HG03045 (cell line): ENCODE measurements around the gene STRN4.
A peak's percentile ranks its signal among the peaks of the same experiment; 100 is the strongest.
"Not testable (repeated sequence)": the region's sequence is repeated elsewhere in the genome, so short reads cannot be mapped to it uniquely, and the experiment has no call there.

Experiments
- ATAC-seq: cut with Tn5 transposase; IDR thresholded peaks from one replicate; pipeline ENCODE4 v1.9.1; 2021; ENCODE audit warnings: mild to moderate bottlenecking, moderate library complexity; ENCODE audit not compliant: unreplicated experiment

The STRN4 gene, protein sequence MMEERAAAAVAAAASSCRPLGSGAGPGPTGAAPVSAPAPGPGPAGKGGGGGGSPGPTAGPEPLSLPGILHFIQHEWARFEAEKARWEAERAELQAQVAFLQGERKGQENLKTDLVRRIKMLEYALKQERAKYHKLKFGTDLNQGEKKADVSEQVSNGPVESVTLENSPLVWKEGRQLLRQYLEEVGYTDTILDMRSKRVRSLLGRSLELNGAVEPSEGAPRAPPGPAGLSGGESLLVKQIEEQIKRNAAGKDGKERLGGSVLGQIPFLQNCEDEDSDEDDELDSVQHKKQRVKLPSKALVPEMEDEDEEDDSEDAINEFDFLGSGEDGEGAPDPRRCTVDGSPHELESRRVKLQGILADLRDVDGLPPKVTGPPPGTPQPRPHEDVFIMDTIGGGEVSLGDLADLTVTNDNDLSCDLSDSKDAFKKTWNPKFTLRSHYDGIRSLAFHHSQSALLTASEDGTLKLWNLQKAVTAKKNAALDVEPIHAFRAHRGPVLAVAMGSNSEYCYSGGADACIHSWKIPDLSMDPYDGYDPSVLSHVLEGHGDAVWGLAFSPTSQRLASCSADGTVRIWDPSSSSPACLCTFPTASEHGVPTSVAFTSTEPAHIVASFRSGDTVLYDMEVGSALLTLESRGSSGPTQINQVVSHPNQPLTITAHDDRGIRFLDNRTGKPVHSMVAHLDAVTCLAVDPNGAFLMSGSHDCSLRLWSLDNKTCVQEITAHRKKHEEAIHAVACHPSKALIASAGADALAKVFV

DNA sequence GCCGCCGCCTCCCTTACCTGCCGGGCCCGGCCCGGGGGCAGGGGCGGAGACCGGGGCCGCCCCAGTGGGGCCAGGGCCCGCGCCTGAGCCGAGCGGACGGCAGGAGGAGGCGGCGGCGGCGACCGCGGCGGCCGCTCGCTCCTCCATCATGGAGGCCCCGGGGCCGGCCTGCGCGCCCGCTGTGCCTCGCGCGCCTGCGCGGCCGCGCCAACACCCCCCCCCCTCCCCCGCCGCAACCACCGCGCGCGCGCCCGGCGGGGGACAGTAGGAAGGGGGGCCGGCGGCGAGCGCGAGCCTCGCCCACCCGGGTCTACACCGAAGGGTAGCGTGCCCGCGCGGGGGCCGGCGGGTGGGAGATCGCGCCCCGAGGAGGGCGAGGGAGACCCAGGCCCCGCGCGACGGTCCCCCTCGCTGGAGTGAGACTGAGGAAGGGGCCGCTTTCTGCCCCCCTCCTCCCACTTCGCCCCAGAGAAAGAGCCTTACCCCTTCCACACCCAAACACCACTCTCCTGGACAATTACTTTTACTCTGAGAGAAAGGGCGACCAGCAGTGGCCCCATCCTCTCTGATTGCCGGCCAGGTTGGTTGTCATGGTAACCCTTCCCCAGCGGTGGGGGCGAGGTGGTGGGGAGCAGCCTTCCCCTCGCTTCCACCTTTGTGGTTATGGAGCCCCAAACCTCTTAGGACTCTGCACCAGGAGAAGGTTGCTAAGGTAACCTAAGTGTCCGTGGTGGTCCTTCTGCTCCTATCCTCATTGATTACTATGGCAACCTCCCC is at the start of gene STRN4:
Gene STRN4, minus strand, starts transcription at position 170 of the 777 bp plus-strand sequence. Its CDS starts 20 bp downstream, at position 150.
- peak; percentile 55 for ATAC-seq

DNA sequence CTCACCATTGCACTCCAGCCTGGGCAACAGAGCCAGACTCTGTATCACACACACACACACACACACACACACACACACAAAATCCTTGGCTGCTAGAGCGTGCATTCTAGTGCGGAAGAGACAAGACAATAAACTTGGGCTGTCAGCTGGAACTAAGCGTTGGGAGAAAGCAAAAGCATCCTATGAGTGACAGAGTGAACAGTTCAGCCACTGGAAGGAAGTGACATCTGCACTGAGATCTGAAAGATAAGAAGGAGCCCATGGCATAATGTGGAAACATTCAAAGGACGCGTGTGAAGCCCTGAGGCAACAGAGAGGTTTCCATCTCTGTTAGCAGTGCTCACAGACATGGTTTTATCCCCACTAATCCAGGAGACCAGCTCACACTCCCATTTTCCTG is 45.7 kb upstream of the STRN4 start:
- no peak for ATAC-seq

DNA sequence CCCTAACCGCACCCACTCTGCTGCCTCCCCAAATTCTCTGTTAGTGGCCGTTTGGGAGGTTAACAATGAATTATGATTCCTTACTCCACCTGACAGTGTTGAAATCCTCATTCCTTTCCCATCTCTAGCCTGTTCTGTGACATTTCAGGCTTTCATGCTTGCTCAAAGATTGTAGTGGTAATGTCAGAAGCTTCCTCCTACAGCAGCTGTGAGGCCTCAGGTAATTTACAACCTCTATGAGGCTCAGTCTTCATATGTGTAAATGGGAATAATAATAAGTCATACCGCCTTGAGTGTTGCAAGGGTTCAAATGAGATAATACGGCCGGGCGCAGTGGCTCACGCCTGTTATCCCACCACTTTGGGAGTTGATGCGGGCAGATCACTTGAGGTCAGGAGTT is 43.1 kb upstream of the STRN4 start:
- no peak for ATAC-seq

DNA sequence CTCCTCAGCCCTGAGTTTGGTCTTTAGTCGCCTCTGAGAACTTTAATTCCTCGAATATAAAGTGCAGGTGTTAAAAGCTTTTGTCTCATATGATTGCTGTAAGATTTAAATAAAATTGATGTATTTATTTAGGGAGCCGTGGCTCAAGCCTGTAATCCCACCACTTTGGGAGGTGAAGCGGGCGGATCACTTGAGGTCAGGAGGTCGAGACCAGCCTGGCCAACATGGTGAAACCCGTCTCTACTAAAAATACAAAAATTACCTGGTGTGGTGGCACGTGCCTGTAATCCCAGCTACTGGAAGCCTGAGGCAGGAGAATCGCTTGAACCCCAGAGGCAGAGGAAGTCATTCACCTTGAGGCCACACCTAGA is 42.7 kb upstream of the STRN4 start:
- no peak for ATAC-seq

DNA sequence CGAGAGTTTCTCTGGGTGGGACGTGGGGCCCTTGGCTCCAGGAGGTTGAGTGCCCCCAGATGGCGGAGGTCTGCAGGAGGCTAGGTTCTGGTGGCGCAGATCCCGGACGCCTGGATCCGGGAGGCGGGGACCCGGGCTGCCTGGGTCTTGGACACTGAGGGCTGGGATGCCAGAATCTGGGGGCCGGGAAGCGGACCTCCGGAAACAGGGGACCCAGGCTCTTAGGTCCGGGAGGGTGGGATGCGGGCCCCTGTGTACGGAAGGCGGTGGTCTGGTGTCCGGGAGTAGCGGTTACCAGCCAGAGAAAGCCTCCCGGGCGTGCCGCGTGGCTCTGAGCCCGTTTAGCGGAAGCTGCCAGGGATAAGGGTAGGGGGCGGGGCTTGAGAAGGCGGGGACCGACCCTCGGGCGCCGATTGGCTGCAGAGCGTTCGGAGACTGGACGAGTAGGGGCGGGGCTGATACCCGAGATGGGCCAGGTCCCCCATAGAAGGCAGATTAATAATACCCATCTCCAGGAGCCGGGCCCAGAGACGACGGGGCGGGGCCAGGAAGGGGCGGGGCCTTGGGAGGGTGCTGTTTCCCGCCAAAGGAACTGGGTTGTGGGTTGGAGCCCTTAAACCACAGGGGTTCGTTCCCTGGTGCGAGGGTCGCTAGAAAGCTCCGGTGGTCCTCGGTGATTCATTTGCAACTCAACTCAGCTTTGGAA is 42.2 kb upstream of the STRN4 start, which contains the start of gene SLC1A5:
Gene SLC1A5, minus strand, starts transcription at position 333 of the 706 bp plus-strand sequence. CDS start 629 bp downstream, outside the sequence.
- peak; percentile 60 for ATAC-seq

DNA sequence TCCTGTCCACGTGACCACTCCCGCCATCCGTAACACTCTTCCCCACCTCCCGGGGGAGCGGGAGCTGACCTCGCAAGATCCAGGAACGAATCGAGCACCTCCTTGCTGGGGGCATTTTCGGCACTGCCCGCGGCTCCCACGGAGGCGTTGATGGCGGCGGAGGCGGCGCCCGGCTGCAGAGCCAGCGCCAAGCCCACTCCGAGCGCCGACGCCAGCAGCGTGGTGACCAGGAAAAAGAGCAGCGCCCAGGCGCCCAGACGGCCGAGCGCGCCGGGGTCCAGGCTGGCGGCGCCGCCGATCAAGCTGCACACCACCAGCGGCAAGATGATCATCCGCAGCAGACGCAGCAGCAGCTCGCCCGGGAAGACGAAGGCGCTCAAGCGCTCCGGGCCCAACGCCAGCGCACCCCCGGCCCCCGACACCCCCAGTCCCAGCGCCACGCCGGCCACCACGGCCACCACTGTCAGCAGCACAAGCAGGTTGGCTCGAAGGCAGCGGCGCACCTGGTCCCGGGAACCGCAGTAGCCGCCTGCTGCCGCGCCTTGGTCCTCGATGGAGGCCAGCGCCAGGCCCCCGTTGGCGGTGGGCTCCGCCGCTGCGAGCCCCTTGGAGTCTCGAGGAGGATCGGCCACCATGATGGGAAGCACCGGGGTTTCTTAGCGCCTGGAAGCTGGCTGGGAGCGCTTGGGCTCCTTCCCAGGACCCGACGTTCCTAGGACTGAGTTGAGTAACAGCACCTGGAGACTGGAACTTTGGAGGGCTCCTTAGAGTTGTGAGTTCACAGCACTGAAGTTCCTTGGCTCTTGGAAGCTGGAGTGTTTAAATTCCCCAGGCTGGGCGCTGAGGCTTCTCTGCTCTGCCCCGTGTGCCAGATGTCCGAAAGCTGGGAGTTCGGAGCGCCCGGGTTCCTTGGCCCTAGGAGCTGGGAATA is 41.3 kb upstream of the STRN4 start:
- ATAC-seq, result no peak

DNA sequence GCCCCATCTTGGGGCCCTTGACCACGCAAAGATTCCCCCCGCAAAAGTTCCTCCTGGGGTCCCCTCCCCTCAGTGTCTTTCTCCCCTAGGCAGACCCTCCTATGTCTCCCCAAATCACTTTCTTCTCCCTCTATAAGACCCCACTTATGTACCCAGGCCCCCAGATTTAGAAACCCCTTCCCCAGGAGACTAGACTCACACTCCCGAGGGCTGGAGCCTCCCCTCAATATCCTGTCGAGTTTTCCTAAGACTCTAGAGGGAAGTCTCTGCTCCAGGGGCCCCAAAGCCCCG is 40.7 kb upstream of the STRN4 start:
- ATAC-seq, result no peak

DNA sequence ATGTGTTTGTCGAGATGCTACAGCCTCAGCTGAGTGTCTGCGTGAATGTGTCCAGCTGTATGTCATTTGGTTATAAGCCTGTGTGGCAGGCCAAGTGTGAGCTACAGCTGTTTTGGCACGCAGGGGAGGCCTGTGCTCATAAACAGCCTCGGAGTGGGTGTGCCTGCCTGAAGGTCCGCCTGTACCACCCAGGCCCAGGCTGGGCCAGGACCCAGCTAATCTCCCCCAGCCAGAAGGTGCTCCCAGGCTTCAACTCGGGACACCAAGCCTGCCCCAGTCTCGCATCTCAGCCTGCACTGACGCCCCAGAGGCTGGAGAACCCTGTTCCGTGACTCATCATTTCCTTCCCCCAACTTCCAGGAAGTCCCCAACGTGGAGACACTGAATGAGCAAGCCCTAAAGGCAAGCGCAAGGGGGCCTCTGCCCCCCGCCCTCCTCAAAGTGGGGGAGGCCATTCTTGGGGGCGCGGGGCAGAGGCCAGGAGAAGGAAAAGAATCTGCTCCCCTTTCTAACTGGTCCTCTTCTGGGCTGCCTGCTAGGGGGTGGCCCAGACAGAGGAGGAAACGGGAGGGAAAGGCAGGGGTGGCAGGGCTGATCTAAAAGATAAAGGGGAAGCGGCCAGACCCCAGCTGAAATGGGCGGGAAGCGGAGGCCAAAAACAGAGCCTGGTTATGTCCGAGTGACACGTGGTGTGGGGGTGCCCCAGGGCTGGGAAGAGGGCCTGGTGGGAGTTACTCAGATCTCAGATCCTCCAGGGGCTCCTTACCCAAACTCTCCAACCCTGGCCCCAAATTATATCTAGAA is 40.2 kb upstream of the STRN4 start:
- ATAC-seq, result peak; percentile 30

DNA sequence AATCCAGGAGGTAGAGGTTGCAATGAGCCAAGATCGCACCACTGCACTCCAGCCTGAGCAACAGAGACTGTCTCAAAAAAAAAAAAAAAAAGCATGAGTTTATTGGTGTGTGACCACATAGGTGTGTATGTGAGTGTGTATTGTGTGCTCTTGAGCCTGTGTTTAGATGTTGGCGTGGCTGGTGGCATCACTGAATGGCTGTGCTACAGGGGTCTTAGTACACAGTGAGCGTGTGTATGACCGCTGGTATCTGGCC is 39.7 kb upstream of the STRN4 start:
- no peak for ATAC-seq

DNA sequence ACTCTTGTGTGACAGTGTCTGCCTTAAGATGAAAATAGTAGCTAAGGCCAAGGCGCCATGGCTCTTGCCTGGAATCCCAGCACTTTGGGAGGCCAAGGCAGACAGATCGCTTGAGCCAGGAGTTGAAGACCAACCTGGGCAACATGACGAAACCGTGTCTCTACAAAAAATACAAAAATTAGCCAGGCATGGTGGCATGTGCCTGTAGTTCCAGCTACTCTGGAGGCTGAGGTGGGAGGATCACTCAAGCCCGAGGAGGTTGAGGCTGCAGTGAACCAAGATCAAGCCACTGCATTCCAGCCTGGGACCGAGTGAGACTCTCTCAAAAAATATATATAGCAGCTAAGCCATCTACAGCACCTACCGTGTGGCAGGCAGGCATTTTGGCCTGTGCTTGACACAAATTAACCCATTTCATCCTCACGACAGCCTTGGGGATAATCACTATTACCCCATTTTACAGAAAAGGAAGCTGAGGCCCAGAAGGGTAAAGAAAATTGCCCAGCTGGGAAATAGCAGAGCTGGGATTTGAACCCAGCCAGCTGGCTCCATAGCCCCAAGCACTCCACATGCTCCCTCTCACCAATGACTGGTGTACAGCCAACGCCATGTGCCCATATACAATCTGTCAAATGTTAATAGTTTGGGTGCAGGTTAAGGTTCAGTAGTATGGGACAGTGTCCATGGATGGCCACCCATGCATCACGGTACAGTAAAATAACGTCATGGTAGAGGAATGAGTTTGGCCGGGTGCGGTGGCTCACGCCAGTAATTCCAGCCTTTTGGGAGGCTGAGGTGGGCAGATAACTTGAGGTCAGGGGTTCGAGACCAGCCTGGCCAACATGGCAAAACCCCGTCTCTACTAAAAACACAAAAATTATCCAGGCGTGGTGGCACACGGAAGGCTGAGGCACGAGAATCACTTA is 39.1 kb upstream of the STRN4 start:
- no peak for ATAC-seq

DNA sequence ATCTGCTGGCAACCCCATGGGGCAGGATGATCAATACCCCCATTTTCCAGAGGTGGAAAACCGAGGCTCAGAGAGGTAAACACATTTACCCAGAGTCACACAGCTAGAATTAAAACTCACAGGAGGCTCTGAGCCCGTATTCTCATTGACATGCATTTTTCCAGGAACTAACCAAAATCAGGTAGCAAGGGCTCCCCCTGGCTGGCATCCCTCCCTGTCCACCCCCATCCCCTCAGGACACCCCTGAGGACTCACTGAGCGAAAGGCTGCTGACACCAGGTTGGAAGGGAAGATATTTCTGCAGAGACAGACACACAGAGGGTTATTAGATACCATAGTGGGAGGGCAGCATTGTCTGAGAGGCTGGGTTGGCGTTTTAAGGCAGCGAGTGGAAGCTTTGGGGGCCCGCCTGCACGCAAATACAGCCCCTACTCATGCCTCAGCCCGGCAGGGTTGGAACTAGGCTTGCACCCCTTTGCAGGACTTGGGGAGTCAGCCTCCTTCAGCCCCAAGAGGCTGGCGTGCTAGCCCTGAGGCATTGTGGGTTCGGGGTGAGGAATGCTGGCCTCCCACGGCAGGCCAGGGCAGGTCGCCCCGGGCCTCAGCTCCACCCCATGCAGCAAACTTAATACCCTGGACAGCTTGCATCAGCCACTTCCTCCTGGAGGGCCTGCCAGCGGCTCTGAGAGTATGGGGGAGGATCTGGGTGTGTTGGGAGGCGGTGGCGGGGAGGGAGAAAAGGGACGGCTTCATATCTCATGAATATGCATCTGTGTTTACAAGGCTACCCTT is 38.2 kb upstream of the STRN4 start:
- ATAC-seq, result peak; percentile 36

DNA sequence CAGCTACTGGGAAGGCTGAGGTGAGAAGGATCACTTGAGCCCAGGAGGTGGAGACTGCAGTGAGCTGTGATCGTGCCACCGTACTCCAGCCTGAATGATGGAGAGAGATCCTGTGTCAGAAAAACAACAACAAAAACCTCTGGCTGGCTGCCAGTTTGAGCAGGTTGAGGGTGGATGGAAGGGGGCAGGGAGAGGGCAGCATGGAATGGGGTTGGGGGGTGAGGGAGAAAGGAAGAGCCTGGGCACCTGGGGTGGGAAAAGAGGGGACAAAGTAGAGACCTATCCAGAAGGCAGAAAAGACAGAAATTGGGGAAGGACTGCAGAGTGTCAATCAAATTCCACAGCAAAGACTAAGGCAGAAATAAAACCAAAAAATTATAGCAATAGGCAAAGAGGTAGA is 37.4 kb upstream of the STRN4 start:
- ATAC-seq, result no peak

DNA sequence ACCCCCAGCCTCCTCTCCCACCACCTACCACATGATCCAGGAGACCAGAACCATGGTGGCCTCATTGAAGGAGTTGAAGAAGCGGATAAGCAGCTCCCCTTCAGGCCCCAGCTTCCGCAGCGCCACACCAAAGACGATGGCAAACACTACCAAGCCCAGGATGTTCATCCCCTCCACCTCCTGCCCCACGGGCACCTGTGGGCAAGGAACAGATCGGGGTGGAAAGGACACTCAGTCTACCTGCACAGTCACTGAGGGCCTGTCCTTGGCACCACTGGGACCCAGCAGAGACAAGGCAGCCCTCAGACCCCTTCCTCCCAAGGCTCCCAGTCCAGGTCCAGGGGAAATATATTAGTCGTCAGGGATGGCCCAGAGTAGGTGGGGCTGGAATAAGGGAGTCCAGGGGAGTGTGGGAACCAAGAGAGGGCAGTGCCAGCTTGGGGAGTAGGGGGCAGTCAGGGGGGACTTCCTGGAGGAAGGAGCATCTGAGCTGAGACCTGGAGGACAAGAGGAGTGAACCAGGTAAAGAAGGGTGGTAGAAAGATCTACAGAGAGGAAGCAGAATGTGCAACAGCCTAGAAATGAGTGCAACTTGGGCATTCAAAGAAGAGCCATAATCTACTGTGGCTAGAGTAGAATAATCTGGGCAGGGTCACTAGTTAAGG is 36.2 kb upstream of the STRN4 start:
- no peak for ATAC-seq

DNA sequence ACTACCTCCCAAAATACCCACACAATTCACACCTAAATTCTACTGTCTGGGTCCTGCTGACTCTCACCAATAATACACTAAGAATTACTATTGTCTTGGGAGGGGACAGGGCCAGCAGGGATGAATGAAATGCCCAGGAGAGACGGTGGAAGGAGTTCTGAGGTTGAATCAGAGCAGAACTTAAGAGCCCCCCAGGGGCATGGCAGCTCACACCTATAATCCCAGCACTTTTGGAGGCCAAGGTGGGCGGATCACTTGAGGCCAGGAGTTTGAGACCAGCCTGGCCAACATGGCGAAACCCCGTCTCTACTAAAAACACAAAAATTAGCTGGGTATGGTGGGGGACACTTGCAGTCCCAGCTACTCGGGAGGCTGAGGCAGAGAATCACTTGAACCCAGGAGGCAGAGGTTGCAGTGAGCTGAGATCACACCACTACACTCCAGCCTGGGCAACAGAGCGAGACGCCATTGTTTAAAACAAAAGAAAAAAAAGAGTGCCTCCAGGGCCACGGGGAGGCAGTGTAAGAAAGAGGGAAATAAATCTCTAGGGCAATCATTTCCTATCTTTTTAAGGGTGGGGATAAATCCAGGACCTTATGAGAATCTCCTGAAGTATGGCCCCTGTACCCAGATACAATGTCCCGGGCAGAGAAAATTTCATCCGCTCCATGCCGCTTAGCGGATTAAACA is 31.9 kb upstream of the STRN4 start:
- not testable (repeated sequence) for ATAC-seq

DNA sequence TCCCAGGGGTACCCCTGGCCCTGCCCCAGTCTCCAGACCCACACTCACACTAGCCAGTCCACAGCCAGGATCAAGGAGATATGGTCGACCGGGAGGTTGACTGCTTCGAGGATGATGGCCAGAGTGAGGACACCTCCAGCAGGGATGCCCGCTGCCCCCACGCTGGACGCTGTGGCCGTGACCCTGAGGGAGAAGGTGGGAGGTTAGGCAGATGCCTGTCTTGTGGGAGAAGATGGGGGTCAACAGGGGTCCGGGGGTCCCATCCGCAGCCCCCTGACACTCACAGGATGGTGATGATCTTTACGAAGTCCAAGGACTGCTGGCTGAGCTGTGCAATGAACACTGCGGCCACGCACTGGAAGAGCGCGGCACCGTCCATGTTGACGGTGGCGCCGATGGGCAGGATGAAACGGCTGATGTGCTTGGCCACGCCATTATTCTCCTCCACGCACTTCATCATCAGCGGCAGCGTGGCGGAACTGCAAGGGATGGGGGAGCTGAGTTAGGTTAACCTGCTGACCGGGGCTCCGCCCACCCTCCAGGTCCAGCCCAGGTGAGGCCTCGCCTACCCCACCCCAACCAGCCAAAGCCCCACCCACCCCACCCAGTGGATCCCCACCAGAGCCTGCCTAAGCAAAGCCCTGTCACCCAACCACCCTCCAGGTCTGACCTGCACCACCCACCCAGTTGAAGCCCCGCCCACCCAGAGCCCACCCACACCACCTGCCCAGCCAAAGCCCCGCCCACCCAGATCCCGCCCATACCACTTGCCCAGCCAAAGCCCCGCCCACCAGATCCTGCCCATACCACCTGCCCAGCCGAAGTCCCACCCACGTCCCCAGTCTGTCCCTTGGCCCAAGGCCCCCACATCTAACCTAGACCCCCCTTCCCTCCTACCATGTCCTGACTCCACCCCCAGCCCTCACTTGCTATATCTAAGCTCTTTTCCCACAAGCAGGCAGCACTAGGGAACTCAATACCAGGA is 31.0 kb upstream of the STRN4 start:
- ATAC-seq, result no peak
